Tibial nerve (tissue), 3 donors: ENCODE results near the gene CCNE1.

Source experiments
- POLR2A ChIP-seq, 2 donors: fragments of 450-650 bp; IDR thresholded peaks; one replicate each; pipeline ENCODE4 v1.6.1; 2017; ENCODE audit warnings: antibody characterized with exemption in 2 of 2, mild to moderate bottlenecking in 2 of 2, moderate library complexity in 2 of 2
- TF ChIP-seq, protein P1 (sequence below), 5 experiments: fragments of 200-600 bp in 3 of 5; fragments of 450-650 bp in 2 of 5; sonication (generic) in 3 of 5; IDR thresholded peaks; one replicate each; pipeline ENCODE4 v1.5.1; 2016 to 2019; ENCODE audit warnings: antibody characterized with exemption in 5 of 5, mild to moderate bottlenecking in 3 of 5, moderate library complexity in 2 of 5

DNA sequence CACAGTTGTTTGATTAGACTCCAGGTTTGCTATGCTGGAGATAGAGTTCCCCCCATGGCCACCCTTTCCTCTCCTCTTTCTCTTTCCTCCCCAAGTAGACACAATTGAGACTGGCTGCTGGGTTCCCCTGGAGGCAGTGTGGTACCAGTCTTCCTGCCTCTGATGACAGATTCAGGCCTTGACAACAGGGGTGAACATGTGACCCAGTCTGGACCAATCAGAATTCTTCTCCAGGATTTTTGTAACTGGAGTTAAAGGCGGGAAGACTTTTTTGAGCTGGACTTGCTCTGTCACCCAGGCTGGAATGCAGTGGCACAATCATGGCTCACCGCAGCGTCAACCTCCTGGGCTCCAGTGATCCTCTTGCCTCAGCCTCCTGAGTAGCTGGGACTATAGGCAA lies 48.7 kb downstream of the CCNE1 start:
- TF ChIP-seq, protein P1, sequence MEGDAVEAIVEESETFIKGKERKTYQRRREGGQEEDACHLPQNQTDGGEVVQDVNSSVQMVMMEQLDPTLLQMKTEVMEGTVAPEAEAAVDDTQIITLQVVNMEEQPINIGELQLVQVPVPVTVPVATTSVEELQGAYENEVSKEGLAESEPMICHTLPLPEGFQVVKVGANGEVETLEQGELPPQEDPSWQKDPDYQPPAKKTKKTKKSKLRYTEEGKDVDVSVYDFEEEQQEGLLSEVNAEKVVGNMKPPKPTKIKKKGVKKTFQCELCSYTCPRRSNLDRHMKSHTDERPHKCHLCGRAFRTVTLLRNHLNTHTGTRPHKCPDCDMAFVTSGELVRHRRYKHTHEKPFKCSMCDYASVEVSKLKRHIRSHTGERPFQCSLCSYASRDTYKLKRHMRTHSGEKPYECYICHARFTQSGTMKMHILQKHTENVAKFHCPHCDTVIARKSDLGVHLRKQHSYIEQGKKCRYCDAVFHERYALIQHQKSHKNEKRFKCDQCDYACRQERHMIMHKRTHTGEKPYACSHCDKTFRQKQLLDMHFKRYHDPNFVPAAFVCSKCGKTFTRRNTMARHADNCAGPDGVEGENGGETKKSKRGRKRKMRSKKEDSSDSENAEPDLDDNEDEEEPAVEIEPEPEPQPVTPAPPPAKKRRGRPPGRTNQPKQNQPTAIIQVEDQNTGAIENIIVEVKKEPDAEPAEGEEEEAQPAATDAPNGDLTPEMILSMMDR (IDR thresholded peaks at IDR 0.05) = no peak
- no peak for TF ChIP-seq POLR2A (IDR thresholded peaks at IDR 0.05)
